ENCODE results near the gene KRTAP2-1. TPM values are rescaled to one million over a fixed set of nuclear protein-coding genes. Genes with fewer than 3 reads are reported as not detected.

Gene KRTAP2-1
- total and polyA plus RNA-seq, 7 donors, result not detected

- no peaks in the 10 kb centered on the region for H3K36me3 ChIP-seq
- H3K4me3 ChIP-seq, result no peak overlapping the region
- intact Hi-C loops (cut with DNase I), result no loop called here
- no peak overlapping the region for H3K27ac ChIP-seq
- DNase-seq, result no peak
- TF ChIP-seq EP300 (IDR thresholded peaks at IDR 0.05) (no peak), POLR2A (IDR thresholded peaks at IDR 0.05) (no peak), POLR2AphosphoS5 (IDR thresholded peaks at IDR 0.05) (no peak)
- TF ChIP-seq, protein P1, sequence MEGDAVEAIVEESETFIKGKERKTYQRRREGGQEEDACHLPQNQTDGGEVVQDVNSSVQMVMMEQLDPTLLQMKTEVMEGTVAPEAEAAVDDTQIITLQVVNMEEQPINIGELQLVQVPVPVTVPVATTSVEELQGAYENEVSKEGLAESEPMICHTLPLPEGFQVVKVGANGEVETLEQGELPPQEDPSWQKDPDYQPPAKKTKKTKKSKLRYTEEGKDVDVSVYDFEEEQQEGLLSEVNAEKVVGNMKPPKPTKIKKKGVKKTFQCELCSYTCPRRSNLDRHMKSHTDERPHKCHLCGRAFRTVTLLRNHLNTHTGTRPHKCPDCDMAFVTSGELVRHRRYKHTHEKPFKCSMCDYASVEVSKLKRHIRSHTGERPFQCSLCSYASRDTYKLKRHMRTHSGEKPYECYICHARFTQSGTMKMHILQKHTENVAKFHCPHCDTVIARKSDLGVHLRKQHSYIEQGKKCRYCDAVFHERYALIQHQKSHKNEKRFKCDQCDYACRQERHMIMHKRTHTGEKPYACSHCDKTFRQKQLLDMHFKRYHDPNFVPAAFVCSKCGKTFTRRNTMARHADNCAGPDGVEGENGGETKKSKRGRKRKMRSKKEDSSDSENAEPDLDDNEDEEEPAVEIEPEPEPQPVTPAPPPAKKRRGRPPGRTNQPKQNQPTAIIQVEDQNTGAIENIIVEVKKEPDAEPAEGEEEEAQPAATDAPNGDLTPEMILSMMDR (IDR thresholded peaks at IDR 0.05), result no peak
- H3K9me3 ChIP-seq, result no peaks in the 10 kb centered on the region
- H3K27me3 ChIP-seq, result no peaks in the 10 kb centered on the region
- WGBS, 2 donors, result 80 to 88% methylated on average over 2 of the region's 2 CpGs
- H3K4me1 ChIP-seq, result no peaks in the 10 kb centered on the region
Observed at GRCh38 chr17:40997361-40997760, 49.8 kb downstream of the KRTAP2-1 start.

DNA sequence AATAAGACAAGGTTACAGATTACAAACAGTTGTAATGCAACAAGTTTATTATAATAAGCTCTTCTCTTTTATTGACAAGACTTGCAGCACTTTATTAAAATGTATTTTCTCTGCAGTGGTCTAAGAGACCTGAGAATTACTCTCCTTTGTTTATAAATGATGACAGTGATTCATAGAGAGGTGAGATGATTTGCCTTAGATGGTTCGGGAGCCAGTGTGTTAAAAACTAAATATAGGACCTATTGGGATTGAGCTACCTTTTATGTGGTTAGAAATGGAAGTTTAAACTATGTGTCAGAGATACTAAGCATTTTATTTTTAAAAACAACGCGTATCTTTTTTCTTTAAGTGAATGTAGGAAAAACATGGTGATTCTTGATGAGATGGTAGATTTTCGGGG, 50.3 kb downstream of the KRTAP2-1 start:
- H3K27me3 ChIP-seq, result no peaks in the 10 kb centered on the region
- H3K4me3 ChIP-seq, result no peak overlapping the region
- H3K36me3 ChIP-seq, result no peaks in the 10 kb centered on the region
- H3K9me3 ChIP-seq, result no peaks in the 10 kb centered on the region
- intact Hi-C loops (cut with DNase I), result no loop called here
- H3K27ac ChIP-seq, result no peak overlapping the region
- DNase-seq, result no peak
- TF ChIP-seq EP300 (IDR thresholded peaks at IDR 0.05), result no peak
- 82 to 90% methylated on average over 4 of the region's 4 CpGs for WGBS, 2 donors
- no peaks in the 10 kb centered on the region for H3K4me1 ChIP-seq

Small RNA genes lying within 50 kb of the gene (small RNA-seq; reads per million reads assigned to genes)
- 0 reads per million in 3 donors for gene KRTAP3-4P

Other genes with a start within 250 kb of the KRTAP2-1 start
Only the 30 nearest of the 37 such genes appear.
- not detected for gene KRT12, start 180.1 kb downstream of the KRTAP2-1 start, total RNA-seq
- 1 to 10 TPM; 1.2 to 1.8 (median 1.3) TPM for gene KRT12, start 180.1 kb downstream of the KRTAP2-1 start, polyA plus RNA-seq
- 1 to 10 TPM in 2 of 4 donors, not detected in 2; 1.4 to 2.1 TPM for gene KRT20, start 162.1 kb downstream of the KRTAP2-1 start, total RNA-seq
- gene KRT20, start 162.1 kb downstream of the KRTAP2-1 start, polyA plus RNA-seq, result 1,000 to 10,000 TPM; 1,034 to 2,181 (median 1,227) TPM
- gene KRT23, start 109.7 kb downstream of the KRTAP2-1 start, total RNA-seq, result under 1 TPM in 1 of 4 donors, not detected in 3; 0.27 TPM
- gene KRT23, start 109.7 kb downstream of the KRTAP2-1 start, polyA plus RNA-seq, result 1 to 10 TPM in 1 of 3 donors, under 1 TPM in 2; 0.35 to 3.7 (median 0.60) TPM
- not detected for gene KRT39, start 80.4 kb downstream of the KRTAP2-1 start, total RNA-seq
- under 1 TPM in 1 of 3 donors, not detected in 2; 0.07 TPM for gene KRT39, start 80.4 kb downstream of the KRTAP2-1 start, polyA plus RNA-seq
- gene KRT40, start 63.0 kb downstream of the KRTAP2-1 start, total RNA-seq, result not detected
- gene KRT40, start 63.0 kb downstream of the KRTAP2-1 start, polyA plus RNA-seq, result under 1 TPM in 2 of 3 donors, not detected in 1; 0.16 to 0.60 TPM
- not detected for gene KRTAP3-3, start 53.2 kb downstream of the KRTAP2-1 start, total RNA-seq
- not detected for gene KRTAP3-3, start 53.2 kb downstream of the KRTAP2-1 start, polyA plus RNA-seq
- gene KRTAP3-2, start 47.4 kb downstream of the KRTAP2-1 start, total RNA-seq, result not detected
- gene KRTAP3-2, start 47.4 kb downstream of the KRTAP2-1 start, polyA plus RNA-seq, result not detected
- gene KRTAP3-1, start 38.2 kb downstream of the KRTAP2-1 start, total RNA-seq, result not detected
- not detected for gene KRTAP3-1, start 38.2 kb downstream of the KRTAP2-1 start, polyA plus RNA-seq
- gene KRTAP1-5, start 20.1 kb downstream of the KRTAP2-1 start, total RNA-seq, result not detected
- not detected for gene KRTAP1-5, start 20.1 kb downstream of the KRTAP2-1 start, polyA plus RNA-seq
- gene KRTAP1-4, start 17.1 kb downstream of the KRTAP2-1 start, total RNA-seq, result not detected
- not detected for gene KRTAP1-4, start 17.1 kb downstream of the KRTAP2-1 start, polyA plus RNA-seq
- gene KRTAP1-3, start 12.4 kb downstream of the KRTAP2-1 start, total RNA-seq, result not detected
- gene KRTAP1-3, start 12.4 kb downstream of the KRTAP2-1 start, polyA plus RNA-seq, result not detected
- gene KRTAP1-1, start 5.9 kb downstream of the KRTAP2-1 start, total RNA-seq, result not detected
- not detected for gene KRTAP1-1, start 5.9 kb downstream of the KRTAP2-1 start, polyA plus RNA-seq
- not detected for gene KRTAP2-2, start 7.9 kb upstream of the KRTAP2-1 start, total RNA-seq
- not detected for gene KRTAP2-2, start 7.9 kb upstream of the KRTAP2-1 start, polyA plus RNA-seq
- not detected for gene KRTAP2-3, start 12.8 kb upstream of the KRTAP2-1 start, total RNA-seq
- gene KRTAP2-3, start 12.8 kb upstream of the KRTAP2-1 start, polyA plus RNA-seq, result not detected
- gene KRTAP2-4, start 18.6 kb upstream of the KRTAP2-1 start, total RNA-seq, result not detected
- gene KRTAP2-4, start 18.6 kb upstream of the KRTAP2-1 start, polyA plus RNA-seq, result not detected
- gene KRTAP4-7, start 36.8 kb upstream of the KRTAP2-1 start, total RNA-seq, result not detected
- gene KRTAP4-7, start 36.8 kb upstream of the KRTAP2-1 start, polyA plus RNA-seq, result not detected
- not detected for gene KRTAP4-8, start 50.8 kb upstream of the KRTAP2-1 start, total RNA-seq
- gene KRTAP4-8, start 50.8 kb upstream of the KRTAP2-1 start, polyA plus RNA-seq, result not detected
- not detected for gene KRTAP4-16, start 54.9 kb upstream of the KRTAP2-1 start, total RNA-seq
- not detected for gene KRTAP4-16, start 54.9 kb upstream of the KRTAP2-1 start, polyA plus RNA-seq
- not detected for gene KRTAP4-9, start 58.1 kb upstream of the KRTAP2-1 start, total RNA-seq
- not detected for gene KRTAP4-9, start 58.1 kb upstream of the KRTAP2-1 start, polyA plus RNA-seq
- gene KRTAP4-11, start 71.1 kb upstream of the KRTAP2-1 start, total RNA-seq, result not detected
- gene KRTAP4-11, start 71.1 kb upstream of the KRTAP2-1 start, polyA plus RNA-seq, result not detected
- gene KRTAP4-12, start 76.9 kb upstream of the KRTAP2-1 start, total RNA-seq, result not detected
- gene KRTAP4-12, start 76.9 kb upstream of the KRTAP2-1 start, polyA plus RNA-seq, result not detected
- not detected for gene KRTAP4-6, start 93.2 kb upstream of the KRTAP2-1 start, total RNA-seq
- gene KRTAP4-6, start 93.2 kb upstream of the KRTAP2-1 start, polyA plus RNA-seq, result not detected
- gene KRTAP4-5, start 102.5 kb upstream of the KRTAP2-1 start, total RNA-seq, result not detected
- gene KRTAP4-5, start 102.5 kb upstream of the KRTAP2-1 start, polyA plus RNA-seq, result not detected
- not detected for gene KRTAP4-4, start 113.4 kb upstream of the KRTAP2-1 start, total RNA-seq
- gene KRTAP4-4, start 113.4 kb upstream of the KRTAP2-1 start, polyA plus RNA-seq, result not detected
- not detected for gene KRTAP4-3, start 120.9 kb upstream of the KRTAP2-1 start, total RNA-seq
- gene KRTAP4-3, start 120.9 kb upstream of the KRTAP2-1 start, polyA plus RNA-seq, result not detected
- not detected for gene KRTAP4-2, start 130.9 kb upstream of the KRTAP2-1 start, total RNA-seq
- not detected for gene KRTAP4-2, start 130.9 kb upstream of the KRTAP2-1 start, polyA plus RNA-seq
- not detected for gene KRTAP4-1, start 137.6 kb upstream of the KRTAP2-1 start, total RNA-seq
- gene KRTAP4-1, start 137.6 kb upstream of the KRTAP2-1 start, polyA plus RNA-seq, result 1 to 10 TPM in 1 of 3 donors, not detected in 2; 1.4 TPM
- not detected for gene KRTAP9-1, start 142.6 kb upstream of the KRTAP2-1 start, total RNA-seq
- not detected for gene KRTAP9-1, start 142.6 kb upstream of the KRTAP2-1 start, polyA plus RNA-seq
- not detected for gene KRTAP9-2, start 179.3 kb upstream of the KRTAP2-1 start, total RNA-seq
- gene KRTAP9-2, start 179.3 kb upstream of the KRTAP2-1 start, polyA plus RNA-seq, result not detected
- gene KRTAP9-3, start 185.1 kb upstream of the KRTAP2-1 start, total RNA-seq, result not detected
- not detected for gene KRTAP9-3, start 185.1 kb upstream of the KRTAP2-1 start, polyA plus RNA-seq

Measured in sigmoid colon (tissue), 7 donors.